Keratinocyte (primary cell): Measurements from ENCODE around the gene SPOCK3. TPM values are rescaled to one million over a fixed set of nuclear protein-coding genes. Genes with fewer than 3 reads are reported as not detected.

Source experiments
- DNase-seq: peaks from one replicate; pipeline ENCODE4 v3.0.0-alpha.2; 2011; ENCODE audit warnings: low read depth, missing footprints, low spot score
- FAIRE-seq: peaks from 2 replicates; lab custom pipeline; 2011; peaks lifted over from hg19 to GRCh38; lab: Jason Lieb, UNC
- H2AFZ ChIP-seq: 2 replicates; pipeline ENCODE4 v1.6.0; 2012; ENCODE audit warnings: low read length, control low read depth, inconsistent platforms; ENCODE audit not compliant: control insufficient read depth
- H3K27ac ChIP-seq: 2 replicates; pipeline ENCODE4 v1.5.1; 2011; ENCODE audit warnings: low read length; ENCODE audit not compliant: control insufficient read depth, insufficient read depth
- H3K27me3 ChIP-seq: 3 replicates; pipeline ENCODE4 v1.6.0; 2011; ENCODE audit warnings: low read length; ENCODE audit not compliant: control insufficient read depth, insufficient read depth; ENCODE audit errors: extremely low read depth
- H3K36me3 ChIP-seq, 2 experiments: 2 replicates in 1 of 2; 3 replicates in 1 of 2; pipeline ENCODE4 v1.5.1; 2011; ENCODE audit warnings: low read length in 2 of 2, mild to moderate bottlenecking in 1 of 2; ENCODE audit not compliant: control insufficient read depth in 2 of 2, insufficient read depth in 2 of 2; ENCODE audit errors: extremely low read depth in 1 of 2
- H3K4me1 ChIP-seq: 3 replicates; pipeline ENCODE4 v1.5.1; 2011; ENCODE audit warnings: low read length; ENCODE audit not compliant: control insufficient read depth, insufficient read depth; ENCODE audit errors: extremely low read depth
- H3K4me2 ChIP-seq: 3 replicates; pipeline ENCODE4 v1.6.0; 2011; ENCODE audit warnings: low read depth, low read length; ENCODE audit not compliant: control insufficient read depth, insufficient read depth; ENCODE audit errors: extremely low read depth
- H3K4me3 ChIP-seq, 3 experiments: fragments of 200-600 bp in 1 of 3; sonication (generic) in 1 of 3; 2 replicates in 2 of 3; 3 replicates in 1 of 3; pipeline ENCODE4 v1.5.1; 2011 to 2016; ENCODE audit warnings: low read length in 3 of 3, mild to moderate bottlenecking in 3 of 3, control low read depth in 2 of 3, inconsistent platforms in 1 of 3, low read depth in 1 of 3, mixed read lengths in 1 of 3, mixed run types in 1 of 3, moderate library complexity in 1 of 3; ENCODE audit not compliant: control insufficient read depth in 2 of 3, insufficient read depth in 2 of 3; ENCODE audit errors: extremely low read depth in 1 of 3
- H3K79me2 ChIP-seq: 2 replicates; pipeline ENCODE4 v1.6.0; 2012; ENCODE audit warnings: low read length; ENCODE audit not compliant: control insufficient read depth, insufficient read depth
- H3K9ac ChIP-seq: 3 replicates; pipeline ENCODE4 v1.6.0; 2011; ENCODE audit warnings: low read length; ENCODE audit not compliant: control insufficient read depth, insufficient read depth; ENCODE audit errors: extremely low read depth
- H3K9me1 ChIP-seq: 3 replicates; pipeline ENCODE4 v1.6.0; 2011; ENCODE audit warnings: low read length; ENCODE audit not compliant: control insufficient read depth, insufficient read depth; ENCODE audit errors: extremely low read depth
- H3K9me3 ChIP-seq: 2 replicates; pipeline ENCODE4 v1.5.1; 2012; ENCODE audit warnings: low read depth, low read length; ENCODE audit not compliant: control insufficient read depth
- H4K20me1 ChIP-seq: 3 replicates; pipeline ENCODE4 v1.6.0; 2011; ENCODE audit warnings: low read length; ENCODE audit not compliant: control insufficient read depth, insufficient read depth; ENCODE audit errors: extremely low read depth
- EZH2 ChIP-seq: IDR thresholded peaks from one replicate; pipeline ENCODE4 v1.6.1; 2012; ENCODE audit warnings: inconsistent platforms, mild to moderate bottlenecking, low read length, moderate library complexity
- dilution Hi-C: fragments of 300-500 bp; cut with MboI; formaldehyde crosslinking; loops from one replicate; pipeline ENCODE4 v1.7.0; 2020; ENCODE audit warnings: low sequenced_read_pairs; ENCODE audit not compliant: extremely low pct_ligation_motif_present
- polyA plus RNA-seq, 5 experiments: library from polyadenylated mRNA; depleted of rRNA in 3 of 5; stranded (reverse) in 3 of 5; stranded (forward) in 1 of 5; unstranded in 1 of 5; fragments of >200 nt; gene quantifications; 1 replicate in 1 of 5; 2 replicates in 3 of 5; 3 replicates in 1 of 5; pipeline versions ENCODE4 v1.2.1 to v1.2.3, GENCODE V29; 2011 to 2012; ENCODE audit warnings: missing spikeins in 2 of 5, low read depth in 1 of 5, low replicate concordance in 1 of 5
- TF ChIP-seq, protein P1 (sequence below), 3 experiments: IDR thresholded peaks in 1 of 3; conservative IDR thresholded peaks in 1 of 3; optimal IDR thresholded peaks in 1 of 3; 2 replicates in 2 of 3; 3 replicates in 1 of 3; pipeline versions ENCODE3 to v1.5.1; 2011; ENCODE audit warnings: low read length in 3 of 3, mild to moderate bottlenecking in 3 of 3, moderate library complexity in 2 of 3, control low read depth in 1 of 3, inconsistent platforms in 1 of 3; ENCODE audit not compliant: insufficient read depth in 2 of 3; ENCODE audit errors: extremely low read depth in 1 of 3

SPOCK3 gene
- polyA plus RNA-seq, 1 donor (not counting 4 experiments of a cell fraction or from before 2014, with no cell fraction given) = not detected

DNA sequence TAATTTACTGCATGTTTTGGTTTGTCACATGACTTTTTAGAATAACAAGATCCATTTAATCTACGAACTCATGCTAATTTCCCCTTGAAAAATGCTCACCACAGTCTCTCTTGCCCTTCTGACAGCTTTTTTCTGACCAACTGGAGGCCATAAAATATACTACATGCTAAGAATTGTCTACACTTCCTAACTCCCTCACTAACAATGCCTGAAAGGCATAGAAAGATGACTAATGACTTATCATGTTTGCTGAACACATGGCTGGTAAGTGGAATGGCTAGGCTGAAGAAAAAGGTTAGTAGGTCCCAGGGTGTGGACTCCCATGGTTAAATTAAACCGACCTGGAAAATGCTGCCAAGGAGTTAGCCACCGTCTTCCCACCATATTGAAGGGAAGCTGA is 309.9 kb downstream of the SPOCK3 start:
- no peak overlapping the region for H2AFZ ChIP-seq
- dilution Hi-C loops = no loop called here
- no peak overlapping the region for H3K27ac ChIP-seq
- no peak overlapping the region for H3K4me3 ChIP-seq
- no peak overlapping the region for H3K4me2 ChIP-seq
- TF ChIP-seq, protein P1, sequence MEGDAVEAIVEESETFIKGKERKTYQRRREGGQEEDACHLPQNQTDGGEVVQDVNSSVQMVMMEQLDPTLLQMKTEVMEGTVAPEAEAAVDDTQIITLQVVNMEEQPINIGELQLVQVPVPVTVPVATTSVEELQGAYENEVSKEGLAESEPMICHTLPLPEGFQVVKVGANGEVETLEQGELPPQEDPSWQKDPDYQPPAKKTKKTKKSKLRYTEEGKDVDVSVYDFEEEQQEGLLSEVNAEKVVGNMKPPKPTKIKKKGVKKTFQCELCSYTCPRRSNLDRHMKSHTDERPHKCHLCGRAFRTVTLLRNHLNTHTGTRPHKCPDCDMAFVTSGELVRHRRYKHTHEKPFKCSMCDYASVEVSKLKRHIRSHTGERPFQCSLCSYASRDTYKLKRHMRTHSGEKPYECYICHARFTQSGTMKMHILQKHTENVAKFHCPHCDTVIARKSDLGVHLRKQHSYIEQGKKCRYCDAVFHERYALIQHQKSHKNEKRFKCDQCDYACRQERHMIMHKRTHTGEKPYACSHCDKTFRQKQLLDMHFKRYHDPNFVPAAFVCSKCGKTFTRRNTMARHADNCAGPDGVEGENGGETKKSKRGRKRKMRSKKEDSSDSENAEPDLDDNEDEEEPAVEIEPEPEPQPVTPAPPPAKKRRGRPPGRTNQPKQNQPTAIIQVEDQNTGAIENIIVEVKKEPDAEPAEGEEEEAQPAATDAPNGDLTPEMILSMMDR (optimal IDR thresholded peaks at IDR 0.05 in 1 of 3, IDR thresholded peaks at IDR 0.05 in 1 of 3, conservative IDR thresholded peaks at IDR 0.05 in 1 of 3; ENCODE audit: extremely low read depth in 1 of 3, insufficient read depth in 2 of 3, low read length in 3 of 3) = no peak
- no peak for TF ChIP-seq EZH2
- H3K4me1 ChIP-seq = no peaks in the 10 kb centered on the region
- no peaks in the 10 kb centered on the region for H3K9me3 ChIP-seq
- H4K20me1 ChIP-seq = no peaks in the 10 kb centered on the region
- no peak overlapping the region for H3K9ac ChIP-seq
- H3K79me2 ChIP-seq = no peaks in the 10 kb centered on the region
- no peak for FAIRE-seq
- no peak for DNase-seq
- H3K36me3 ChIP-seq = no peaks in the 10 kb centered on the region
- no peaks in the 10 kb centered on the region for H3K27me3 ChIP-seq
- H3K9me1 ChIP-seq = no peaks in the 10 kb centered on the region

- DNase-seq (no peak), FAIRE-seq (no peak)
- no peaks in the 10 kb centered on the region for H3K9me3 ChIP-seq
- no peak overlapping the region for H3K9ac ChIP-seq
- no peak overlapping the region for H3K4me3 ChIP-seq
- dilution Hi-C loops = no loop called here
- H4K20me1 ChIP-seq = no peaks in the 10 kb centered on the region
- H3K36me3 ChIP-seq = no peaks in the 10 kb centered on the region
- H3K4me2 ChIP-seq = no peak overlapping the region
- H3K4me1 ChIP-seq = no peaks in the 10 kb centered on the region
- H2AFZ ChIP-seq = no peak overlapping the region
- H3K9me1 ChIP-seq = no peaks in the 10 kb centered on the region
- H3K27ac ChIP-seq = no peak overlapping the region
- TF ChIP-seq EZH2 = no peak
- TF ChIP-seq, protein P1 (optimal IDR thresholded peaks at IDR 0.05 in 1 of 3, IDR thresholded peaks at IDR 0.05 in 1 of 3, conservative IDR thresholded peaks at IDR 0.05 in 1 of 3; ENCODE audit: extremely low read depth in 1 of 3, insufficient read depth in 2 of 3, low read length in 3 of 3) = no peak
- H3K27me3 ChIP-seq = no peaks in the 10 kb centered on the region
- no peaks in the 10 kb centered on the region for H3K79me2 ChIP-seq
These were observed 320.4 kb downstream of the SPOCK3 start for GRCh38 chr4:166913926-166914325.
